Measurements from ENCODE around the gene TENM3.

TENM3 gene

DNA sequence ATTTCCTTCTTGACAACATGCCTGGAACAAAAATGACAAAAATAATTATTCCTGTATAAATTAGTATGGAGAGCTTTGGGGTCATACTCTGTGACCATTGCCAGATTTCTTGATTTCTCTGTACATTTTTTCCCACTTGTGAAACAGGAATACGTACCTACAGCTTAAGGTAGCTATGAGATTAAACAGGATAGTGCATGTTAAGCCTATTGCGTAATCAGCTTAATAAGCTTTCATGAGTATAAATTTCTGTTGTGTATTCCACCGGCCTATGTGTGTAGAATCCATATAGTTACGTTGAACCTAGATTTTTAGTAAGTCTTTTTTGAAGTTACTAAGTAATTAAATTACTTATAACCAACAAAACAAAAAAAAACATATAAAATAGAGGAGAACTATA is 339.0 kb downstream of the TENM3 start:
- DNase-seq, result no peak

DNA sequence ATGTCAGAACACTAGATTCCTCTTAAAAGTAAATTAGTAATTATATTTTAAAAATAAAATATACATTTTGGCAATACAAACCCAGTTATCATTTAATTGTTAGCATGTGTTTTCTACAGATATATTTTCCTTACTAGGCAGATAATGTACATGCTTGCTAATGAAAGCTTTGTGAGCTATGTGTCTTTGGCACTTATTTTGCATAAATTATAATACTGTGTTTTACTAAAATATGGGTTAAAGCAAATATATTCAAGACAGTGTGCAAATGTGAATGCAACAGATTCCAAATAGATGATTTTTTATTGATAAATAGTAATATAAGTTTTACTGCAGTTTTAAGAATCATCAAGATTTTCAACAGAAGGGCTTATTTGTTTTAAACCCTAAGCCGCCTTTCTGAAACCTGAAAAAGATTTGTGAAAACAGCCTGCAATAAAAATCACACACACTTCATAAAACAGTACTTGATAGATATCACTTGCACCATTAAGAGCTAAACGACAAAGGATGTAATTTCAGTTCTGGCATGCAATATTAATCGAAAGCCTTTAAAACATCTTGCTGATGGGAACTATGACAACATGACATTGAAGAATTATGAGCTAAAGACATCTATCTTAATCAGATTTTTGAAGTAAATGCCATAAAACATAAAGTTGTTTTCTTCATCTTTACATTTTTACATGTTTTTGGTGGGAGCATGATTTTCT is 340.7 kb downstream of the TENM3 start:
- DNase-seq, result peak; percentile 3 to 17

DNA sequence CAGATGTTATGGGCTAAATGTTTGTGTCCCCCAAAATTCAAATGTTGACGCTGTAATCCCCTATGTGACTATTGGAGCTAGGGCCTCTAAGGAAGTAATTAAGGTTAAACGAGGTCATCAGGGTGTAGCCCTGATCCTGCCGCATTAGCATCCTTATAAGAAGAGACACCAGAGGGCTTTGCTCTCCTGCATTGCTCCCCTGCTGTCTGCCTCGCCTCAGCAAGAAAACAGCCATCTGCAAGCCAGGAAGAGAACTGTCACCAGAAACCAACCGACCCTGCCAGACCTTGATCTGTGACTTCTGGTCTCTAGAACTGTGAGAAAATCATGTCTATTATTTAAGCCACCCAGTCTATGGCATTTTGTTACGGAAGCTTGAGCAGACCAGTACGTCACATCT is 342.1 kb downstream of the TENM3 start:
- DNase-seq, result no peak

DNA sequence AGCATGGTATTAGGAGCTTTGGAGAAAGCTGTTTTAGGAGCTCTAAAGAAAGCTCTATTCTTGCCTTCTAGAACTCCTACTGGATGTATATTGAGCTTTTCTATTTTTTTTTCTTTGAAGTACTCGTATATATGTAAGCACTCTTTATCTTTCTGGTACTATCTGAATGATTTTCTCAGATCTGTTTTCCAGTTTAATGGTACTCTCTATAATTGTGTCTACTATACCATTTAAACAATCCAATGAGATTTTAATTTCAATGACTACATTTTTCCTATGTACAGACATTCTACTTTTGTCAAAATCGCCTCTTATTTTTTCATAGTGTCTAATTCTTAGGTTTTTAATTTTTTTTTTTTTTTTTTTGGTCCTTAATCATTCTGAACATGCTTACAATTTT is 345.9 kb downstream of the TENM3 start:
- no peak for DNase-seq

DNA sequence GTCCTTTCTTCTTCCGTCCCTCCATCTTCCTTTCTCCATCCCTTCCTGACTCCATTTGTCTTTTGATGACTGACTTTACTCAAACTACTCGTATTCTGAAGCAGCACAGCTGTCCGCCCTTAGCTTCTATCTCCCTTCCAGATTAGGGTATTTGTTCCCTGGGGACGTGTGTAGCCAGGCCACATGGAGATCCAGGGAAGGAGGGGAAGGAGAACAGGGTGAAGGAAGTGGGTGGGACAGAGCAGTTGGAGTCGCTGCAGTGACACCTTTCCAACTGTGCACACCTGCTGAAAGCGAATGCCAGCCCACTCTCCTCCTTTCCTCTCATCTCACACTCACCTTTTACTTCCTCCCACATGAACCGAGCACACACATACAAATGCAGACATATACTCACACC is 350.2 kb downstream of the TENM3 start:
- DNase-seq, result no peak

DNA sequence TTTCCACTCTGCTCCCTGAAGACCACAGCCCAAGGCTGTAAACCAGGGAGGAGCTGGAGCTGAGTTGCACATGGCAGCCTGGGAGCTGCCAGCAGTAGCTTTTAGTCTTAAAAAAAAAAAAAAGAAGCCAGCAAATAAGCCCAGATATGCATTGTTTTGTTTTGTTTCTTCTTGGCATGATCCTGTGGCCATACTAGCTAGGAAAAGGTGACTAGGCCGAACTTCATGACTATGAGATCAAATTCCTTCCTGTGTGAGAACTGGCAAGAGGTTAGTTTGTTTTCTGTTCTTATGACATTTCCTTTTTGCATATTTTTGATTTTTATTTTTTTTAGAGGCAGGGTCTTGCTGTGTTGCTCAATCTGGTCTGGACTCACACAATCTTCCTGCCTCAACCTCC is 350.7 kb downstream of the TENM3 start:
- DNase-seq, result no peak

DNA sequence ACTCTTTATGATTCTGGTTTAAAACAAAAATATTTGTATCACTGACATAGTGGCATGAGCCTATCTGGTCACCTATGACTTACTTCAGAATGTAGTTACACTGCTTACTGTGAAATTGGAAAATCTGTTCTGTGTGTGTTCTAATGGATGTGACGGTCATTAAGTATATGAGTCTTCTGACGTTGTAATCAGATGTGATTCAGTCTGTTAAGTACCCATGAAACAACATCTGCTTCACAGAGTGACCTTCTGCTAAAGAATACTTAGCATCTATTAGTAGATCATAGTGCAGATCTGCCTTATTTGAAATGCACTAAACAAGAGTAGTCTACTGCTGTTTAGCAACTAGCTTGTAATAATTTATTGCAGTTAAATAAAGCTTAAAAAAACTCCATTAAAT is 356.9 kb downstream of the TENM3 start:
- no peak for DNase-seq

DNA sequence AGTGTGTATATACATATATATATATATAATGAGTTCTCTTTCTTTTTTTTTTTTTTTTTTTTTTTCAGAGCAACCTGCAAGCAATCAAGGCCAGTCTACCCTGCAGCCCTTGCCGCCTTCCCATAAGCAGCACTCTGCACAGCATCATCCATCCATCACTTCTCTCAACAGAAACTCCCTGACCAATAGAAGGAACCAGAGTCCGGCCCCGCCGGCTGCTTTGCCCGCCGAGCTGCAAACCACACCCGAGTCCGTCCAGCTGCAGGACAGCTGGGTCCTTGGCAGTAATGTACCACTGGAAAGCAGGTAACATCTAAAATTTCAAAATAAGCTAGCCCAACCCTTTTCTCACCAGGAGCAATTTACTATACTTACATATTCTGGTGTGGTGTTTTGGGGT is 357.7 kb downstream of the TENM3 start:
- no peak for DNase-seq

DNA sequence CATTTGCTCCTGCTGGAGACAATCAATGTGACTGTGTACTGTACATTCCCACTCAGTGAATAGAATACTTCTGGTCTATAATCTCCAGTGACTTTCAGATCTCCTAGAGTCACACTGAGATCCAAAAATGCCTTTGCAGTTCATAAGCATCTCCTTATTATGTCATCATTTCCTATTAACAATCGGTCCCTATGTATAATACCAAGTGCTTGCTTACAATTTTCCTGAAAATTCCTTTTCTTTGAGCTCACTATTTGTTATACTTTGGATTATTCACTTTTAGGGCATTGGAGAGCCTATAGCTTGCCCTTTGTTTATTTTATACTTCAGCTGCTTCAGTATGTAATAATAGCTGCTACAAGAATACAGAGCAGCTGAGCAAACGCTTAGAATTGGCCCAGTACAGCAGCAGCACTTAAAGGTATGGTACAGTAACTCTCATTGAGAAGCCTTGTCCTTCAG is 361.0 kb downstream of the TENM3 start:
- DNase-seq, result no peak

DNA sequence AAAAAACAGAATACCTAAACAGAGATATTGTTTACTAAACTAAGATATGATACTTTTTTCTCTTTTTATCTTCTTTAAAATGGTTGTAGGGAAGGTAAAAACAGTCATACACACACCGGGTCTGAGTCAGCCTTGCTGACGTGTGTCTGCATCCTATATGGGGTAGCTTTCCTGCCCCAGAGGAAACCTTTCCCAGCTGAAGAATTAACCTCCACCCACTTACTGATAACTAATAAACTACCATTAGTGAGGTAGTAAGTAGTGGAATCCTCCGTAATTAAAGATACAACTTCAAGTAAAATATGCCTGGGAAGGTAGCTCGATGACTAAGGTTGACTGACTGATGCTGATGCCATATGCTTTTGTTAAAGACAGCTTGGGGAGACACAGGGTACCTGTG is 361.8 kb downstream of the TENM3 start:
- DNase-seq, result no peak

DNA sequence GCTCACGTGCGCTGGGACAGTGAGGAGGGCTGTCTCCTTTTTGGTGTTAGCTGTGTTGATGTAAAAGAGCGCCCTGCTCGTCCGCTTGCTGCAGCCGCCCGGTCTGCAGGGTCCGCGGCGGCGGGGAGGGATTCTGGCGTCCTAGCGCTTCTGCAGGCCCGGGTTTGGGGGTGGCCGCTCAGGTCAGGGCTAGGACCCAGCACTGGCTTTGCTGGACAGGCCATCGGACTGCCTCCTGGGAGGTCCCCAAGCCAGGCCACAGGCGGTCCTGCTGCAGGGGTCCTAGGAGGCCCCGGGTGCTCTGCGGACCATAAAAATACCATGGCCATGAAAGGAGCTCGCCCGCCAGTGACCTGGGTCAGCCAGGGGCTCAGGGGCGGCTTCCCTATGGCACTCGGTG is 365.3 kb downstream of the TENM3 start:
- DNase-seq, result no peak

DNA sequence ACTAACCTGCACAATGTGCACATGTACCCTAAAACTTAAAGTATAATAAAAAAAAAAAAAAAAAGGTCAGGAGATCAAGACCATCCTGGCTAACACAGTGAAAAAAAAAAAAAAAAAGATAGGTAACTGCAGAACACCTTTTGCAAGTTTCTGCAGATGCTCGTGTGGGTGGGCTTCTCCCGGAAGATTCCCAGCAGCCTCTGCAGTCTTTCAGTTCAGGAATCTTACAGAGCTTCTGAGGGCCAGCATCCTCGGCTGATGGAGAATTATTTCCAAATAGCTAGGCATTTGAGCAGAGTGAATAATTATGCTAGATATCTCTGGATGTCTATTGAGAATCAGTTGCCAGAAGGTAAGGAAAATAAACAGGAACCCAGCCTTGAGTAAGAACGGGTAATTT is 373.3 kb downstream of the TENM3 start:
- DNase-seq, result no peak

DNA sequence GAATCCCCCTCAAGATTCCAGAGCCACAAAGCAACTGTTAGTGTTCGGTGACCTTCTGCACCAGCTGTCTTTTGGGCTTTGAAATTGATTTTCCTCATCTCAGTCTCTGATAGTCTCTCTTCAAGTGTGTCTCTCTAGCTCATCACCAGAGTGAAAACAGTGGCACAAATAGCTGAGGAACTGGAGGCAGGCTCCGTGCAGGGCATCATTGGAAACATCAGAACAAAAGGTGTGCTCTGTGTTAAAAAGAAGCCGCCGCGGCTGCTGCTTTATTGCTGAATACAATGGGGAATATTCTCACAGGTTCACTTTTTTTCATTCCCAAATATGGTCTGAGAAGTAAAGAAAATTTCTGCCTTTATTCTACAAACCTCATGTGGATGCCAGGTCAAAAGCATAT is 376.5 kb downstream of the TENM3 start:
- DNase-seq, result no peak

DNA sequence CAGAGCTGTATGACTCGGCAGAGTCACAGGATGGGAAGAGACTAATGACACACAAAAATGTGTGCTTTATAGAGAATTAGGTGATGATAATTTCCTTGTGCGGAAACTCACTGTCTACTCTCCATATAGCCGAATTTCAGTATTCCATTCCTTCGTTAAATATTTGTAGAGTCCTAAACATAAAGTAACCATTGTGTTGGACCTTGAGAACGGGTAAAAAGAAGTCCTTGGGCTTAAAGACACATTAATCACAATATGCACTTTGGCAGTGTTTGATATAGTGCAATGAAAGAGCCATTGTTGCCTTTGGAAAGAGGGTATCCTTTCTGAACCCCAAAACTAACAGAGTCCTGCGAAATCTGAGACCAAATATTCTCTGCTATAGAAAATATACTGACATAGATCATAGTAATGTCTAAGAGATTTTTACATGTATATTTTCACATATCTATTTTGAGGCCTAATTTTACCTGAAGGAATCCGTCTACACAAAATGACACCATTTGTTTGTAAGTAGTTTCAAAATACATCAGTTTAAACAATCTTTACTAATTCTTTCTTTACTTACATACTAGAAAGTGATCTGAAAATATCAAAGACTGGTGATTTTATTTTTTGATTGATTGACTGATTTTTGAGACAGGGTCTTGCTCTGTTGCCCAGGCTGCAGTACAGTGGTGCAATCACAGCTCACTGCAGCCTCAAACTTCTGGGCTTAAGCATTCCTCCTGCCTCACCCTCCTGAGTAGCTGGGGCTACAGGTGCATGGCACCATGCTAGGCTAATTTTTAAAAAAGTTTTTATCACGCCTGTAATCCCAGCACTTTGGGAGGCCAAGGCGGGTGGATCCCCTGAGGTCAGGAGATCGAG is 377.1 kb downstream of the TENM3 start:
- DNase-seq, result no peak

DNA sequence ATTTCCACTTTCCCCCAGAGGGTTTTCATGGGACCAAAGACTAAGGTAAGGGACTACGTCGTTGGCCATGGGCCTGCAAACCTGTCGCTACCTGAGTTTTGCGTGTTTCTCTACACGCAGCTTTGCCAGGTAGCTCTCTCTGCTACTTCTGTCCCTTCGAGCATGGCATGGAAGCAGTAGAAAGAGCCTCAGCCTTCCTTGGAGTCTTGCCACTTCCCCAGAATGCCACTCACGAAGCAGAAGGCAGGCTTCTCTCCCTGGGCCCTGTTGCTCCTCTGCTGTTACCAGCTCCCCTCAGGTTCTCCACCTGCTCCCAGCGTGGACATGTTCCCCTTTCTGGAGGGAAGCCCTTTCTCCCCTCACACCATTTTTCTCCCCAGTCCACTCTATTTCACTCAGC is 381.1 kb downstream of the TENM3 start:
- no peak for DNase-seq

DNA sequence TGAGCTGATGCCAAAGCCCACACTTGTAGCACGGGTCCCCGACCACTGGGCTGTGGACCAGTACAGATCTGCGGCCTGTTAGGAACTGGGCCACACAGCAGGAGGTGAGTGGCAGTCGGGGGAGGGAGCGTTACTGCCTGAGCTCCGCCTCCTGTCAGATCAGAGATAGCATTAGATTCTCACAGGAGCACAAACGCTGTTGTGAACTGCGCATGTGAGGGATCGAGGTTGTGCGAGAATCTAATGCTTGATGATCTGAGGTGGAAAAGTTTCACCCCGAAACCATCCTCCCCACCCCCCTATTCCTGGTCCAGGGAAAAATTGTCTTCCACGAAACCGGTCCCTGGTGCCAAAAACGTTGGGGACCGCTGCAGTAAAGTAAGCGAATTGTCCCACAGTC is 382.0 kb downstream of the TENM3 start:
- DNase-seq, result no peak

DNA sequence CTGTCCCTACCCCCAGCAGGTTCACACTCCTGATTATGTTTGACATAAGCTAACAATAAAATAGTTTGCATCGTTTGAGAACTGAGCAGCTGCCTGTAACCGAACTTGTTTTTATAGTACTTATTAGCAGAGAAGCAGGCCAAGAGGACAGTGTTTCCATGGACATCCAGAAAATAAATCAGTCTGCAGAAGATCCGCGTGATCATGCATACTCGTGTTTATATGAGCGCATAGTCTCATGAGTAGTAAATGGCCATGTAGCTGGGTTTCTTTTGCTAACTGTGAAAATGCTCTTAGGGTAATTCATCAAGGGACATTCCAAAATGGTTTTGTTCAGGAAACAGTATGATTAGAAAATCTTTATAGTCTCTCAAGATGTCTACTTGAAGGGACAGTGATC is 384.8 kb downstream of the TENM3 start:
- DNase-seq, result peak; percentile 17 to 42

DNA sequence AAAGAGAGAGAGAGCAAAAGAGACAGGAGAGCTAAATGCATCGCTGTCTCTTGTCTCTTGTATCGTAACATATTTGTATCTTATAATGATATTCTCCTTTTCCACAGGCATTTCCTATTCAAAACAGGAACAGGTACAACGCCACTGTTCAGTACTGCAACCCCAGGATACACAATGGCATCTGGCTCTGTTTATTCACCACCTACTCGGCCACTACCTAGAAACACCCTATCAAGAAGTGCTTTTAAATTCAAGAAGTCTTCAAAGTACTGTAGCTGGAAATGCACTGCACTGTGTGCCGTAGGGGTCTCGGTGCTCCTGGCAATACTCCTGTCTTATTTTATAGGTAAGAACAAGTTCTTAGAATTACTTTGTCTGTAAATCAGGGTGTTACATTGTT is 385.3 kb downstream of the TENM3 start:
- DNase-seq, result peak; percentile 38 to 51

DNA sequence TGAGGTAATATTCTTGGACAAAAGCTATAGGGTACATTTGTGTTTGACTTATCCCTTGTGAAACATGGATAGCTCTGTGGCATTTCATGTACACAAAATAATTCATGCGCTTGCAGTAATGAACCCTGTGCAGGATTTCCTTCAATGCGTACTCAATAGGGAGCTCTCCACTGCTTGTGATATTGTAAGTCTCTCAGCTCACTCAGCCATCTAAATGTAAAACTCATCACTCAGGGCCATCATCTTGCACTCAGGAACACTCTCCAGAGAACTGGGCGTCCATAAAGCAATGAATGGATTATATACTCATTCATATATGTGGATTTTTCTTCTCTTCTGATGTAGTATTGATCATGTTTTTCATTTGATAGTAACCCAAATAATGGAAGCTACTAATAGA is 385.9 kb downstream of the TENM3 start:
- DNase-seq, result peak in 1 of 2 experiments; percentile 32

DNA sequence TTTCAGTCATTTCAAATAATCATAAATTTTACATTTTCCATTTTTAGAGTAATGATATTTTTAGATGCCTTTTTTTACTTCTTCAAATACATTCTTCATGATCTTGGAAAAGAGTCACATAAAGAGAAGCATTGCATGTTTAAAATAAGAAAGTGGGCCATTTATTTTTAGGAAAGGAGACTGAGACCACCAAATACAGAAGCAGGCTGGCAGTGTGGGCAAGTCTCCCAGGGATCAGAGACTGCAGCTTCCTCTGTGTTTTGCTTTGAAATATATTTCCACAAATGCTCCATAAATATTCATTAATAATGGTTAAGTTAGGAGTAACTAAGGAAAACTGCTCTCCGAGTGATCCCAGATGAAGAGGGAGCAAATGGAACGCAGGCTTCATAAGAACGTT is 397.3 kb downstream of the TENM3 start:
- no peak for DNase-seq

DNA sequence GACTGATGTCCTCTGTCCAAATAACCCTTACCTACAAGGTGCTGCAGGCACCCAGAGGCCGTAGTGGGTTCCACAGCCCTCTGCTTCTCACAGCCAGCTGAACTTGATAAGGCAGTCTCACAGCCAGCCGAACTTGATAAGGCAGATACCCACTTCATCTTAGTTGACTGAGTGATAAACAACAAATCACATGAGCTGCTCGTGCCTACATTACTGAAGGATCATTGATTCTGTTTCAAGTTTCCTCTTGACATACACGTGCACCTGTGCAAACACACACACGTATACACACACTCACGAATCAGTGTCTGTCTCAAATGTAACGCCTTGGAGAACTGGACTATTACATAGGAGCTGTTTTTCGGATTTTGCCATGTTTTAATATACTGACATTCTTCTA is 397.7 kb downstream of the TENM3 start:
- DNase-seq, result no peak

DNA sequence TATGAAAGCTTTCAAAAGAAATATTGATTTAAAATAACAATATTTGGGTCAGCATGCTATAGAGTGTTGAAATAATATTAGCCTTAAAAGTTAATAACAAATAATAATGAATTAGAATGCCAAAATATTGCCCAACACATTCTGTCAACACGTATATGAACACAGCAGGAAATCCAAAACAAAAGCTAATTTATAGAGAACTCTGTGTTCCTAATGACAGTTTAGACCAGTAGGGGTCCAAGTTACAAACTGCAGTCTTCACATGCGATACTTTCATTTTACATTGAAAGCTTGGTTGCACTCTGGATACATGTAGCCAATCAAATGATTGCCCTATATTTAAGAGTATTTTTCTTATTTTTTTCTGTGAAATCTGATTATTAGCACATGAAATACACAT is 399.6 kb downstream of the TENM3 start:
- no peak for DNase-seq

DNA sequence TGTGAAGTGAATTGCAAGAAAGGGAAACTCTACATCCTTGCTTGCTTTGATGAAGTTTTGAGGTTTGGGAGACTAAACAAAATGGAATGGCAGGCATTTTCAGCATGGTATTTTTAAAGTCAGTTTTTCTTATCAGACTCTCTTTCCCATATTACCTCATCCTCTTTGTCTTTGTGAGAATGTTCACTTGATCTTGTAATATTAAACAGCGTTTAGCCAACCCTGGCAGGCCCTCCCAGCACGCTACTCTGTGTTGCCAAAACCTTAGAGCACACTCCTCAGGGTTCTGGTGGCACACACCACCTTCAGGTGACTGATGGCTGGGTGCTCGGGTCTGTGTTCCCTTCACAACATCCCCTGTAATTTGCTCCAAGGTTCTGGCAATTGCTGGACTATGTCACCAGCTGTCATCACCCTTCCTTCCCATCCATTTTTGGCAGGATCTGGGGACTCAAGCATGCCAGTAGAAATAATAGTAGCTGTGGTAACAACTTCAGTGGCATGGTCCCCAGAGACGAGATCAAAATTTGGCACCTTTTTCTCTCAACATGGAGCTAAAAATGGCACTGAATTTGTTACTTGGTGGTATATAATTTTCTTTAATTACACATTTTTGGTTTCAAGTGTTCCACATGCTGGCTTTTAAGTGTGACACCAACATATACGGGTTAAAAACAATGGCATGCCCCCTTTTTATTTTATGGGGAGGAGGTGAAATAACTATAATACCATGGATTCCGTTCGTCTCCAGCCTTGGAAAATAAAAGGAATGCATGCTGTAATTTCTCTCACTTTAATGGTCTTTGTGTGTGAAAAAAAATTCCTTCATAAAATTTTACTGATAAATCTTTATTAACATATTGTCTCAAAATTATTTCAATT is 400.8 kb downstream of the TENM3 start:
- no peak for DNase-seq

DNA sequence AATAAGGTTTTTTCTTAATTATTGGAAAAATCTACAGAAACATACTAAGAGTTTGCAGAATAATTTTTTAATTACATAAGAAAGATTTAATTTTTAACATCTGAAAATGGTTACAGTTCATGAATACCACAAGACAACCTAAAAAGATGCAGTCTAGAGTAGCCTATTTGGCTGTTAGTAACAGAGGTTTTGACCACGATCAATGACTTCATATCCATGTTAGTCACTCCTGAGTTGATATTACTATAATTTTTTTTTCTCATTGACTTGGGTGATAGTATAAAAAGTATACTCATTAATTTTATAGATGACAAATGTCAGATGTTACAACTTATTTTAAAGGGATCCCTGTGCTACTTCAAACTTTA is 401.5 kb downstream of the TENM3 start:
- no peak for DNase-seq
